Stimulated activated CD8-positive, alpha-beta memory T cell treated with anti-CD3 and anti-CD28 coated beads, Interleukin-4, amount 100 ng/mL, for 1 hour (primary cell): ENCODE results near the gene GRID1.

ENCODE experiments used
- DNase-seq, 2 donors: peaks; one replicate each; pipeline ENCODE4 v3.0.0-alpha.2; 2020; ENCODE audit warnings: low read depth in 2 of 2, low spot score in 1 of 2

Gene GRID1

GRCh38 chr10:86366033-86366901 is at the start of gene GRID1:
Gene GRID1, minus strand, starts transcription at chr10:86366795.
- DNase-seq: no peak

- no peak for DNase-seq
Observed at GRCh38 chr10:86415583-86415982, 49.0 kb upstream of the GRID1 start.

DNA sequence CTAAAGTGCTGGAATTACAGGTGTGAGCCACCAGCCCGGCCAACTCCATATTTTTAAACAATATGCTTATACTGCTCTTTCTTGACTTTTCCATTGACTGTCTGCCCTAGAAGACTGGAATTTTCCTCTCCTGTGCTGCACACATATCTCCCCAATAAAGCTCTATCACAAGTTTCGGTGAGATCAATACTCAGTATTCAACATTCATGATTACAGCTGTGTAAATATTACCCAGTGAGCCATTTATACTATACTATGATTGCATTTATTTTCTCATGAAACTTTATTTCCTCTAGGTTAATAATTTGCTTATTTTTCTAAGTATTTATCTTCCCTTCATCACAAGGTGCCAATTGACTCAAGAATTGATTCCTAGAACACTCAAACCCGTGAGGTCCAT is 48.5 kb upstream of the GRID1 start:
- DNase-seq: no peak

GRCh38 chr10:86413046-86413728 is 46.6 kb upstream of the GRID1 start:
- DNase-seq: no peak

DNA sequence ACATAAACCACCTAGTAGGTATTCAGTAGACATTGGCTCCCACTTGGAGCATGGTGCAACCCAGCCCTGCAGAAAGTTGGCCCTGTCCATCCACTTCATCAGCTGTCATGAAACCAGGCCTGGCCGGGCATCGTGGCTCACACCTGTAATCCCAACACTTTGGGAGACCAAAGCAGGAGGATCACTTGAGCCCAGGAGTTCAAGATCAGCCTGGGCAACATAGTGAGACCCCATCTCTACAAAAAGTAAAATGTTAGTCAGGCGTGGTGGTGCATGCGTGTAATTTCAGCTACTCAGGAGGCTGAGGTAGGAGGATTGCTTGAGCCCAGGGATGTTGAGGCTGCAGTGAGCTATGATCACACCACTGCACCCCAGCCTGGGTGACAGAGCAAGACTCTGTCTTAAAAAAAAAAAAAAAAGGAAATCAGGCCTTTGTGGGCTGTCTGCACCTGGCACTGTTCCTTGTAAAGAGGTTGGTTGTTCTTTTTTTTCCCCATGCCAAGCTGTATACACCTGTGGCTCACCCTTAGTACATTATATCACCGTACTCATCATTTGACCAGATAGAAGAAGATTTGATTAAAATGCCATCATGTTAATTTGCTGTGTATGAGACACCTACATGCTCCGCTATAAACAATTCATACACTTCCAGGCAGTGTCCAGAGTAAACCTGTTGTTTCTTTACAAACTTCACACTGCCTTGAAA is 45.4 kb upstream of the GRID1 start:
- DNase-seq: no peak

GRCh38 chr10:86411281-86411841 is 44.8 kb upstream of the GRID1 start:
- no peak for DNase-seq

GRCh38 chr10:86410542-86411124 is 44.0 kb upstream of the GRID1 start:
- no peak for DNase-seq

DNA sequence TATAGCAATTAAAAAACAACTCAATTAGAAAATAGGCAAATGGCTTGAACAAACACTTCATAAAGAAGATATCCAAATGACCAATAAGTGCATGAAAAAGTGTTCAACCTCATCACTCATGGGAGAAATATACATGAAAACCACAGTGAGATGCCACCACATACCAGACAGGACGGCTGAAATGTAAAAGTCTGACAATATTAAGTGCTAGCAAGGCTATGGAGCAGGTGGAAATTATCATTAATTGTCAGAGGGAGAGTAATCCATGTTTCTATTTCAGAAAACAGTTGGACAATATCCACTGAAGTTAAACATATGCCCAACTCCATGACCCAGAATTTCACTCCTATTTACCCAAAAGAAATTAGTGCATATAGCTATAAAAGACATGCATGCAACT is 42.6 kb upstream of the GRID1 start:
- DNase-seq: no peak

DNA sequence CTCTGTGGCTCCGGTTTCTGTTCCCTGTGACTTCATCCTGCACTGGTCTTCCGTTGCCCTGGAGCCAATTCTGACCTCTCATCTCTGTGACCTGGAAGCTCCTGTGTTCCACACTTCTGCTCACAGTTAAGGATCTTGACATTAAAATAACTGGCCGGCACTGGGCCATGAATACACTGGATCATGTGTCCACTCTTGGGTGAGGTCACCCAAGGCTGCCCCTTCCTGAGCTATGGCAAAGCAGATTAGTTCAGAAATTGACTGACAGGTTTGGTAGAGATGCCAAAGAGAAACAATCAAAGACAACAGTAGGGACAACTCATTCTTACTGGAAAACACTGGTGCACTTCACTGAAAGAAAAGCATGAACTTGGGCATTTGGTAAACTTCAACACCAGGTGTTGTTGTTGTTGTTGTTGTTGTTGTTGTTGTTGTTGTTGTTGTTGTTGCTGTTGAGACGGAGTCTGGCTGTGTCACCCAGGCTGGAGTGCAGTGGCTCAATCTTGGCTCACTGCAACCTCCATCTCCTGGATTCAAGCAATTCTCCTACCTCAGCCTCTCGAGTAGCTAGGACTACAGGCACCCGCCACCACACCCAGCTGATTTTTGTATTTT is 36.7 kb upstream of the GRID1 start:
- DNase-seq: no peak

GRCh38 chr10:86402283-86402941 is 35.8 kb upstream of the GRID1 start:
- no peak for DNase-seq

- no peak for DNase-seq
Observed at GRCh38 chr10:86401588-86402282, 35.1 kb upstream of the GRID1 start.

DNA sequence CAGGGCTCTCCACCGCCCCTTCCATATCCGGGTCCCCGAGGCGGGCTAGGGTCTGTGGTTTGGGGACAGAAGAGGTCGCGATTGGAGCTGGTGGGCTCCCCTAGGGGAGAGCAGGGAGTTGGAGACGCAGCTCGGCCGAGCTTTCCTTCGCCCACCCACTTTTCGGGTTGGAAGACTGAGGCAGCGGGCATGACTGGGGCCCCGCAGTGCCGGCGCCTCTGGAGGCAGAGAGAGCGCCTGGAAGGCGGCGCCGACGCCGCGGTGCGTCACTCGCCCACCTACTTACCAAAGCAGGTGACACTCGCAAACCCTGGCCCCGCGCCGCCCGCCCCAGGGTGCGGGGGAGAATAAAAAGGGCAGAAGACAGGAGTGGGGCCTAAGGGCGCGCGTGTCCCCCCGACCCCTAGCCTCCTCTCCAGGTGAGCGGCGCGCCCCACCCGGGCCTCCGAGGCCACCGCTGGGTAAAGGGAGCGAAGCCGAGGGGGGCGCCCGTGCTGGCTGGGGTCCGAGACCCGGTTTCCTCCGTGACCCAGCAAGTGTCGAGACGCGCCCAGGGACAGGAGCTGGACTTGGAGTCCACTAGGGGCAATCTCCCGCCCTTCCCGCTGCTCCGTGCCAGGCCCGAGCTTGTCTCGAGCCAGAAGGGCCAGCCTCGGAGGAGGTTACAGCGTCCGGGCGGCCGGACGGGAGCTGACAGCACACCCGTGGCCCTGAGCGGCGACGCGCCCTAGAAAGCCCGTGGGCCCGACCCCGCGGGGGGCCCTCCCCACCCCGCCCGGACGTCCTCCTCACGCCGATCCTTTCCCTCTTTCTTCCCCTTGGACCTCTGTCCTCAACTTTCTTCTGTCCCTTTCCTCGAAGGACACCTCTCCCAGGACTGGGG is 34.4 kb upstream of the GRID1 start:
- DNase-seq: peak in 1 of 2 donors; percentile 38

GRCh38 chr10:86399879-86400704 is 33.5 kb upstream of the GRID1 start:
- DNase-seq: peak; percentile 86 to 90

DNA sequence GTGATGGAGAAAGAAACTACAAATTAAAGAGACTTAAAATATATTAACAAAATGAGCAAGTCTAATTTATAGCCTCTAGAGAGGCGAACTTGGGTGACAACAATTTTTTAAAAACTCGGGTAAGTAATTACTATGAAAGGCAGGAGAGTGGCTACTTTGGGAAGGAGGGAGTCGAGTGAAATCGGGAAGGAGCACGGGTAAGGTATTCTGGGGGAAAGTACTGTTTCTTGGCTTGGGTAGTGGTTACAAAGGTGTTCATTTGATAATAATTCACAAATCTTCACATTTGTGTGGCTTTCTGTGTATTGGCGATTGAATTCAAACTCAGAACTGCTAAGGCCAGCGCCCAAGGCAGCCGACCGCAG is 32.9 kb upstream of the GRID1 start:
- DNase-seq: no peak

DNA sequence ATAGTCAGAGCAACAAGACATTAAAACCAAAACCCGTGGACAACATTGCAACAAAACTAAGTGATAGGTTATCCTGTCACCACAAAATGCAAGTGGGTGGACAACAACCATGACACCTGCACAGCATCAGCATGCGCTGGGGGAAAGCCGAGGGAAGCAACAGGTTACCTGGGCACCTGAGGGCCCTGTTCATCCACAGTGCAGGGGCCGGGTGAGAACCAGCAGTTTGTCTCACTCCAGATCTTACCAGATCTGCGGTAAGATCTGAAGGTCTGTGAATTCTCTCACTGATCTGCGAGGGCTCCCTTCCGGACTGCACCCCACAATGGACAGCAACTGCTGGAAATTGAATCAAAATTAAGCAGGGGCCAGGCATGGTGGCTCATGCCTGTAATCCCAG is 30.5 kb upstream of the GRID1 start:
- no peak for DNase-seq

DNA sequence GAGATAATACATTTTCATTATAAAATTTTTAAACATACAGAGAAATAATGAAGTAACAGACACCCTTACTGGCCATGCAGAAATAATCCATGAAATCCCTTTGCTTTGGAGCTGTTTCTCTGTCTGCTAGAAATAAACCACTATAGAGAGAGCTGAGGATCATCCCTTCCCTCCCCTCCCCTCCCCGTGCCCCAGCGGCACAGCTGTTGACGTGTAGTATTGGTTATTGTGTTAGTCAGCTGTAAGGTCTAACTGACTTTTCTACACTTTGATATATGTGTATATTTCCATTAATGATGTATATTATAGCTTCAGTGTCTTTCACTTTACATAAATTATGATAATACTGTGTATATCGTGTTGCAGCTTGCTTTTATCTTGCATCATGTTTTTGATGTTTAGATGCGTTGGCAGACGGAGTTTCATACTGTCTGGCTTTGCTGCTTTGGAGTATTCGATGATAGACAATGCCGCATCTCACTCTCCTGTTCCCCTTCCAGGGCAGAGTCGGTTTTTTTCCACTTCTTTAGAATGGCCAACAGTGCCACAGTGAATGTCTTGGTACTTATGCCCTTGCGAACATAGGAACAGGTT is 27.4 kb upstream of the GRID1 start:
- DNase-seq: no peak

GRCh38 chr10:86393362-86393761 is 26.8 kb upstream of the GRID1 start:
- DNase-seq: no peak

- DNase-seq: no peak
Observed at GRCh38 chr10:86392723-86393094, 26.1 kb upstream of the GRID1 start.
